ENCODE data around the gene LRRFIP1.

LRRFIP1 gene

DNA sequence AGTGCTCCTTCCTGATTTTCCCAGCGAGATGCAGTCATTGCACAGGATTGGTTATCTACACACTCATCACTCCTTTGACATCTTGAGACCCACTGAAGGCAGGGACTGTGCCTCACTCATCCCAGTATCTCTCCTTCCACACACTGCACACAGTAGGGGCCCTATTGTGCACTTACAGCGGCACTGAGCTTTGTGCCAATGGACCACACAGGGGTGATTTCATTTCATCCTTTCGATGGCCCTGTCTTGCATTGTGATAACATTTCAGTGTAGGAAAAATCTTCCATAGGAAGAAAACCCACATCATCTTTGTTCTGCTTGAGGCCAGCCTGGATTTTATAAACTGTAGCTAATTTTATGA lies 11.0 kb upstream of the LRRFIP1 start:
- ATAC-seq (ENCODE audit: low read depth) (no peak; the same call in 2 of the 3 replicates), DNase-seq (ENCODE audit: low spot score) (no peak)
- H3K4me3 ChIP-seq (ENCODE audit: severe bottlenecking) = no peak overlapping the region
- no peak overlapping the region for H3K27ac ChIP-seq (ENCODE audit: poor library complexity, severe bottlenecking)
- TF ChIP-seq CTCF (IDR thresholded peaks at IDR 0.05; ENCODE audit: poor library complexity, severe bottlenecking) = no peak
- H3K36me3 ChIP-seq (ENCODE audit: low read depth) = no peaks in the 10 kb centered on the region
- H3K9me3 ChIP-seq (ENCODE audit: severe bottlenecking) = no peaks in the 10 kb centered on the region
- H3K4me1 ChIP-seq (ENCODE audit: insufficient read depth, poor library complexity, severe bottlenecking) = no peaks in the 10 kb centered on the region
- H3K27me3 ChIP-seq (ENCODE audit: insufficient read depth, poor library complexity, severe bottlenecking) = no peaks in the 10 kb centered on the region

GRCh38 chr2:237616734-237617586 lies 10.4 kb upstream of the LRRFIP1 start:
- H3K4me1 ChIP-seq (ENCODE audit: insufficient read depth, poor library complexity, severe bottlenecking) = no peaks in the 10 kb centered on the region
- TF ChIP-seq CTCF (IDR thresholded peaks at IDR 0.05; ENCODE audit: poor library complexity, severe bottlenecking) = no peak
- ATAC-seq (ENCODE audit: low read depth) (no peak), DNase-seq (ENCODE audit: low spot score) (no peak)
- no peaks in the 10 kb centered on the region for H3K27me3 ChIP-seq (ENCODE audit: insufficient read depth, poor library complexity, severe bottlenecking)
- no peak overlapping the region for H3K27ac ChIP-seq (ENCODE audit: poor library complexity, severe bottlenecking)
- no peaks in the 10 kb centered on the region for H3K9me3 ChIP-seq (ENCODE audit: severe bottlenecking)
- H3K4me3 ChIP-seq (ENCODE audit: severe bottlenecking) = no peak overlapping the region
- H3K36me3 ChIP-seq (ENCODE audit: low read depth) = no peaks in the 10 kb centered on the region

GRCh38 chr2:237617587-237617982 lies 9.8 kb upstream of the LRRFIP1 start:
- TF ChIP-seq CTCF (IDR thresholded peaks at IDR 0.05; ENCODE audit: poor library complexity, severe bottlenecking) = no peak
- no peak for ATAC-seq (ENCODE audit: low read depth)
- no peaks in the 10 kb centered on the region for H3K27me3 ChIP-seq (ENCODE audit: insufficient read depth, poor library complexity, severe bottlenecking)
- DNase-seq (ENCODE audit: low spot score) = no peak
- H3K27ac ChIP-seq (ENCODE audit: poor library complexity, severe bottlenecking) = no peak overlapping the region
- no peak overlapping the region for H3K4me3 ChIP-seq (ENCODE audit: severe bottlenecking)
- H3K36me3 ChIP-seq (ENCODE audit: low read depth) = no peaks in the 10 kb centered on the region
- H3K4me1 ChIP-seq (ENCODE audit: insufficient read depth, poor library complexity, severe bottlenecking) = no peaks in the 10 kb centered on the region
- H3K9me3 ChIP-seq (ENCODE audit: severe bottlenecking) = no peaks in the 10 kb centered on the region

DNA sequence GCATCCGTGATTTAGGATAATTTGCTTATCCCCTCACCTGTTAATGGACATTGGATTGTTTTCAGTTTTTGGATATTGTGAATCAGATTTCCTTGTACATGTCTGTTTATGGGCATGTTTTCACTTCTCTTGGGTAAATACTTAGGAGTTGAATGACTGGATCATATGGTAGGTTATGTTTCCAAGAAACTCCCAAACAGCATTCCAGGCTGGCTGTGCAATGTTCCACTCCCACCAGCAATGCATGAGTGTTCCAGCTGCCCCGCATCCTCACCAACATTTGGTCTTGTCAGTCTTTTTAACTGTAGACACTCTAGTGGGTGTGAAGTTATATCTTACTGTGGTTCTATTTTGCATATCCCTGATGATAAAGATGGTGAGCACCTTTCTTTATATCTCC lies 8.9 kb upstream of the LRRFIP1 start:
- Histone ChIP-seq H3K27me3 (ENCODE audit: insufficient read depth, poor library complexity, severe bottlenecking) (no peaks in the 10 kb centered on the region), H3K36me3 (ENCODE audit: low read depth) (no peaks in the 10 kb centered on the region), H3K9me3 (ENCODE audit: severe bottlenecking) (no peaks in the 10 kb centered on the region), H3K4me1 (ENCODE audit: insufficient read depth, poor library complexity, severe bottlenecking) (no peaks in the 10 kb centered on the region), H3K27ac (ENCODE audit: poor library complexity, severe bottlenecking) (no peak overlapping the region), H3K4me3 (ENCODE audit: severe bottlenecking) (no peak overlapping the region)
- ATAC-seq (ENCODE audit: low read depth) (0 out of 3 replicates have a peak, but pooled peaks have one; percentile 25), DNase-seq (ENCODE audit: low spot score) (no peak)
- TF ChIP-seq CTCF (IDR thresholded peaks at IDR 0.05; ENCODE audit: poor library complexity, severe bottlenecking) = no peak
